HuH-7.5 (cell line): ENCODE results near the gene SYT1.
"Not testable (repeated sequence)": the region's sequence is repeated elsewhere in the genome, so short reads cannot be mapped to it uniquely, and the experiment has no call there.

Experiments
- DNase-seq: peaks from one replicate; pipeline ENCODE4 v3.0.0; 2011; ENCODE audit warnings: low spot score

The SYT1 gene

DNA sequence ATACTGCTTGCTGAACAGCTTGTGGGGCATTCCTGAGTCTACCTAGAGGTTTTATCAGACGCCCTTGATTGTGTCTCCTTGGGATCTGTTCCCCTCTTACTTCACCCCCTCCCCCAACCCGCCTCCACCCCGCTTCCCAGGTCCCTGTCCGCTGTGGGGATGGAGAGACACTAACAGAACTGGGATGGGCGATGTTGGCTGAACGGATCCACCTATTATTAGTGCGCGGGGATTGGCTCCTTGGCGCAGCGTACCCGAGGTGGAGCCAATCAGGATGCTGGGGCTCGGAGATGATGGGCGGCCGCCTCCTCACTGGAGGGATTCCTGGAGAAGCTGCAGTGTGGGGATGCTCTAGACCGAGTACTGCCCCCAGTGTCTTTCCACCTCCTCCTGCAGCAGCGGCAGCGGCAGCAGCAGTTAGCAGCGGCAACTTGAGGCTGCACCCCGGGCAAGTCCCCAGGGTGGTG lies at the start of gene SYT1:
Gene SYT1, plus strand, starts transcription at position 372 of the 467 bp plus-strand sequence.
- DNase-seq = peak; percentile 26

DNA sequence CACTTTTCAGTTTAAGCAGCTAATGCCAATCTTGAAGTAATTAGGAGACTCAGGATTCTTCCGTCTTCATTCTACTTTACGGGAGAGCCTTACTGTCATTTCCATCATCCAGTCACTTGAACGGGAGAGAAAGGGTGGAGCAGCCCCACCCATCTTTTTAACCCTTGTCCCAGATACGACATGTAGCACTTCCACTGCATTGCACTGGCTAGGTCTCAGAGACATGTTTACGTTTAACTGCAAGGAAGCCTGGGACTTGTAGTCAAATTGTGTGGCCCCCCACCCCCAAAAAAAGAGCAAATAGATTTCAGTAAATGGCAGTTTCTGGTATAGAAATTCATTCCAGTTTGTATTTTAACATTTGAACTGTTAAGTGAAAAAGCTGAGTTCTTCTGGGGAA lies 46.1 kb upstream of the SYT1 start:
- no peak for DNase-seq

GRCh38 chr12:78820946-78821345 lies 43.6 kb upstream of the SYT1 start:
- DNase-seq = no peak

DNA sequence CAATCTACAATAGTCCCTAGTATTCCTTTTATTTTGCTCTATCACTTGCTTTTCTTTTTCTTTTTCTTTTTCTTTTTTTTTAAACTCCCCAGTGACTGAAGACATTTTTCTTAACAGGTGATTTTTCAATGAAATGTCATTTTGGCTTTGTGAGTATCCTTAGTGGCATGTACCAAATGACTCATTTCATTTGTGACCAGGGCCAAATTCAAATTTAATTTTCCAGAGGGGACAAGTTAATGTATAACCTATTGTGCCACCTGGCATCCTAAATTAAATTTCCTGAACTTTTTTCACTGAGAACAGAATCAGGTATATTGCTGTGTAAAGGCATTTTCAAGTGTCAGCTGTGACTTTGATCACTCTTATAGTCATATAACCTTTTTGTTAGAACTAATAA lies 39.7 kb upstream of the SYT1 start:
- no peak for DNase-seq

- no peak for DNase-seq
These were observed 34.9 kb upstream of the SYT1 start for GRCh38 chr12:78829690-78830089.

DNA sequence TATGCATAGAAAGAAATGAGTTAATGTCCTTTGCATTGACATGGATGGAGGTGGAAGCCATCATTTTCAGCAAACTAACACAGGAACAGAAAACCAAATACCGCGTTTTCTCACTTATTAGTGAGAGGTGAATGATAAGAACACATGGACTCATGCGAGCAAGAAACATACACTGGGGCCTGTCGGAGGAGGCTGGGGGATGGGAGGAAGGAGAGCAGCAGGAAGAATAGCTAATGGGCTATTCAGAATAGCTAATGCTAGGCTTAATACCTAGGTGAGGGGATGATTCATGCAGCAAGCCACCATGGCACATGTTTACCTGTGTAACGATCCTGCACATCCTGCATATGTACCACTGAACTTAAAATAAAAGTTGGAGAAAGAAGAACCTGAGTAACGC lies 29.1 kb upstream of the SYT1 start:
- DNase-seq = no peak

DNA sequence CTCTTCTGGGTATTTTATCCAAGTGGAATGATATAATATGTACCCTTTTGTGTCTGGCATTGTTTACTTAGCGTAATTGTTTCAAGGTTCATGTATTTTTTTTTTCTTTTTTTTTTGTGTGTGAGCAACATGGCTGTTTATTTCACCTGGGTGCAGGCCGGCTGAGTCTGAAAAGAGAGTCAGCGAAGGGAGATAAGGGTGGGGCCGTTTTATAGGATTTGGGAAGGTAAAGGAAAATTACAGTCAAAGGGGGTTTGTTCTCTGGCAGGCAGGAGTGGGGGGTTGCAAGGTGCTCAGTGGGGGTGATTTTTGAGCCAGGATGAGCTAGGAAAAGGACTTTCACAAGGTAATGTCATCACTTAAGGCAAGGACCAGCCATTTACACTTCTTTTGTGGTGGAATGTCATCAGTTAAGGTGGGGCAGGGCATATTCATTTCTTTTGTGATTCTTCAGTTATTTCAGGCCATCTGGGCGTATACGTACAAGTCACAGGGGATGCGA lies 24.0 kb upstream of the SYT1 start:
- DNase-seq = not testable (repeated sequence)

DNA sequence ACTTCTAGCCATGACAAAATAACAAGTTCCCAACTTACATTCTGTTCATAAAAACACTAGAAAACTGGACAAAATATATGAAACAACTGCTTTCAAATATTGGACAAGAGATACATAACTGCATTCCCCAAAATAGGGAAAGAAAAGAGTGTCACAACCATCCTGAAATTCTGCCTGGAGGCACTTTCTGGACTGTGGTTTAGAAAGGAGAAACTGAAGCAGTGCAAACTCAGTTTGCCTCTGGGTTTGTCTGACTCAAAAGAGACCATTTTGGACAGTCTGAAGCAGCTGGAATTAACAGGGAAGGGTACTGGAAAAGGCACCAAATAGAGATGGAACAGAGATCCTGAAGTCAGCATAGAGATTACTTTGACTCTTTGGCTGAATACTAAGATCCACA lies 11.3 kb upstream of the SYT1 start:
- no peak for DNase-seq

- DNase-seq = peak; percentile 71
These were observed 832 bp upstream of the SYT1 start for GRCh38 chr12:78863482-78864402.

DNA sequence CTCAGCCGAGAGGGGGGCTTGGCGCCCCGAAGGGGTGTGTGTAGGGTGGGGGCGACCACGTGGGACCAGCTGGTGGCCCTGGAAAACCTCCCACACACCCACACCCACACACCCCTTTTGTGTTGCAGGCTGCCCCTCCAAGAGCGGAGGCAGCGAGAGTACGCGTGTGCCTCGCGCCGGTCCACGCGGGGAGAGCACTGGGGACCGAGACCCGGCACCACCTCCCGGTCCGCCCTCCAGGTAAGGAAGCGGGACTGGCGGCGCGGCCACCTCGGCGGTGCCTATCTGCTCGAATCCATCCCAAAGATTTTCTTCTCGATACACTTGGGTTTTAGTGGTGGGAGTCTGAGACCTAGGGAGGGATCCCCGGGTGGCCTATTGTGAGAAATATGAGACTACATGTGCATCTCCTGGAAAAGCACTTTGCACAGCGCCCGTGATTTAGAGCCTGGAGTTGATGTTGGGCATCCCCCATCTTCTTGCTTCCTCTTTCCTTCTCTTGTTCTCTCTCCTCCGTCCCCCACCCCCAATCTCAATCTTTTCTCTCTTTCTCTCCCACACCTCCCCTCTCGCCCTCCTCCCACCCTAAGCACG lies 393 bp downstream of the SYT1 start:
- DNase-seq = no peak

DNA sequence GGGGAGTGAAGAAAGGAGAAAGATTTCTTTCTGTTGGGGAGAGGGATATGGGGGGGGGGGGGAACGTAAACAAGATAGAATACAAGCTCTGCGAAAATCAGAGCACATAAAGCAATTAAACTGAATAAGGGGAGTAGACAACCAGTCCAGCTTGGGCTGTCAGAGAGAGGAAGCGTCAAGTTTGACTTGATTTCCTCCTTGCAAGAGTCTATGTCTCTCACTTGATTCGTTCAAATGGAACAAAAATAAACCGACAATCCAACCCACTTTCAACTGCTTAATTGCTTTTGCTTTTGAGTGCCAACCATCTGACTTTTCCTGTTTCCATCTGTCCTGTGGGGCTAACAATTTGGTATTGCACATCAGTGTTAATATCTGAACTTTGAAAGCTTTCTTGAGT lies 942 bp downstream of the SYT1 start:
- DNase-seq = no peak

DNA sequence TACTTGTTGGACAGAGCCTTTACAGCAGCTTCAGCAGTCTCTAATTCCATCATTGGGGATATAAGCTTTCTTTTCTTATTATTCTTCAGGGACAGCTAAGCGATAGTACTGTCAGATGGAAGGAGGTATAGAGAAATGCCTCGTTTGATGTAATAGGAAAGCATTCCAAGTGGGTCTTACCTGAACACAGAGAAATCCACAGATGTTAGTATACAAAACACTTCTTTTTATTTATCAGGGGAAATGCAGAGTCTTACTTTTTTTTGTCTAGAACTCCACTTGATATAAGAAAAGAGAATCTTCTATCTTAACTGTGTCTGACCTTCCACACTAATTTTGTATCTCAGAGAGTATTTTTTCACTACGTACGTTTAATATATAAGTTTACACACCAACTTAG lies 1.9 kb downstream of the SYT1 start:
- no peak for DNase-seq

DNA sequence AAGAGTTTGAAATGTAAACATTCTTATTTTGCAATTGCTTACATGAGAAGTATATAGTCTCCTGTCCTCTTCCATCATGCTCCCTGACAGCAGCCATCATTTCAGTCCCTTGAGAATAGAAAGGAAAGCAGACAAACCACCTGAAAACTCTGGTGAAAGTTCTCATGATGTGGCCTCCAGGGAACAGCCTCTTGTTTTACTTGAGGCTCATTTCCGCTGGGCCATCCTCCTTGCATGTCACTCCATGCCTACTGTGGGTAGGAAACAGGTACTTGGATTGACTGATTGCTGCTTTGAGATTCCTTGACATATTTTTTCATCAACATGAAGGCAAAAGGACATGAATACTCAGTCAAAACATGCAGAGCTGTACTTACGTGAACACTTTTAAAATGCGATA lies 6.0 kb downstream of the SYT1 start:
- no peak for DNase-seq

- DNase-seq = no peak
These were observed 7.0 kb downstream of the SYT1 start for GRCh38 chr12:78871566-78871965.

- no peak for DNase-seq
These were observed 13.9 kb downstream of the SYT1 start for GRCh38 chr12:78878459-78878858.

- no peak for DNase-seq
These were observed 14.3 kb downstream of the SYT1 start for GRCh38 chr12:78878866-78879265.

- no peak for DNase-seq
These were observed 15.5 kb downstream of the SYT1 start for GRCh38 chr12:78880078-78880477.

- no peak for DNase-seq
These were observed 17.1 kb downstream of the SYT1 start for GRCh38 chr12:78881685-78882084.

DNA sequence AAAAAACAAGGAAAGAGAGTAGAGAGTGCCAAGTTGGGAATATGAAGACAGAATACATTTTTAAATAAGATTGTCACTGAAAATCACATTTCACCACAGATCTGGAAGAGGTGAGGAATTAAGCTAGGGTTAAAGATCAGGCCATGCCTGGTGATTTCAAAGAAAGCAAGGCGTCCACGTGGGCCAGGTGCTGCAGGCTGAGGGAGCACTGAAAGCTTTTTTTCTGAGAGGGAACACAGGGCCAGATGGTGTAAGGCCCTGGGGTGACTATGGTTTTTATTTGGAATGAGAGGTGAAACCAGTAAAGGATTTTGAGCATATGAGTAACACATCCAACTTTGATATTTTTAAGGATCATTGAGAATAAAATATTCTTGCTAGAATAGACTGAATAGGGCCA lies 20.9 kb downstream of the SYT1 start:
- no peak for DNase-seq

- no peak for DNase-seq
These were observed 22.3 kb downstream of the SYT1 start for GRCh38 chr12:78886719-78887407.

GRCh38 chr12:78887444-78887843 lies 22.9 kb downstream of the SYT1 start:
- DNase-seq = no peak

DNA sequence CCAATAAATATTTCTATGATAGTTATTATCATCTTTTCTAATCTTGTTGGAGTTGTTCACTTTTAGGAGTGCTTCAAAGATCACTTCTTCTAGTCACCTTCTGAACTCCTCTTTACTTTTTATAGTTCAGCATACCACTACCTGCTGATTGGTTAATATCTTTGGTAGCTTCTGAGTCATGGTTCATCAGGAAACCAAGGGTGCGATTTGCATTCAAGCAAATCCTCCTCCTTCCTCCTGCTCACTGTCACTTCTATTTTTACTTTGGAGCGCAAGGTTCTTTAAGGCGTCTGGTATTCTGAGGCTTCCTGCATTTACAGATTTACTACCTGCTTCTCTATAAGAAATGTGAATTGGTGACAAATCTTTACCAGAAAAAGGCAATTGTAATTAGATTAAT lies 24.0 kb downstream of the SYT1 start:
- no peak for DNase-seq
